HepG2 (cell line): Measurements from ENCODE around the gene CSNK1D. TPM values are rescaled to one million over a fixed set of nuclear protein-coding genes. Genes with fewer than 3 reads are reported as not detected.

ENCODE experiments used
- CBX5 ChIP-seq: sonication (generic); formaldehyde crosslinking; IDR thresholded peaks from 2 replicates; pipeline ENCODE4 v1.4.0; 2020; ENCODE audit warnings: missing genetic modification reagents, borderline replicate concordance
- CEBPB ChIP-seq: IDR thresholded peaks from 2 replicates; pipeline ENCODE4 v1.6.1; 2011; ENCODE audit warnings: low read depth, low read length, improper control_type of control experiment, borderline replicate concordance
- CENPT ChIP-seq: sonication (generic); formaldehyde crosslinking; IDR thresholded peaks from 2 replicates; pipeline ENCODE4 v1.8.0; 2022; ENCODE audit warnings: low read depth, mild to moderate bottlenecking, moderate library complexity, missing genetic modification reagents
- GLI4 ChIP-seq: sonication (generic); formaldehyde crosslinking; IDR thresholded peaks from 2 replicates; pipeline ENCODE4 v1.5.1; 2020; ENCODE audit warnings: missing genetic modification reagents, mild to moderate bottlenecking, moderate library complexity, borderline replicate concordance
- HMG20B ChIP-seq: conservative IDR thresholded peaks from 2 replicates; pipeline ENCODE4 v1.6.1; 2016; ENCODE audit warnings: missing genetic modification reagents, missing compliant biosample characterization
- PHB2 ChIP-seq: fragments of 450-650 bp; IDR thresholded peaks from 2 replicates; pipeline ENCODE4 v1.6.1; 2018; ENCODE audit not compliant: partially characterized antibody
- PHF8 ChIP-seq: sonication (generic); formaldehyde crosslinking; IDR thresholded peaks from 2 replicates; pipeline ENCODE4 v1.5.0; 2020; ENCODE audit warnings: missing genetic modification reagents
- SCMH1 ChIP-seq: sonication (generic); formaldehyde crosslinking; IDR thresholded peaks from 2 replicates; pipeline ENCODE4 v1.9.0; 2021; ENCODE audit warnings: missing genetic modification reagents, mild to moderate bottlenecking, borderline replicate concordance
- SMARCC2 ChIP-seq: fragments of 450-650 bp; IDR thresholded peaks from 2 replicates; pipeline ENCODE4 v1.6.1; 2017; ENCODE audit warnings: antibody characterized with exemption, mild to moderate bottlenecking
- THAP11 ChIP-seq: IDR thresholded peaks from 2 replicates; pipeline ENCODE4 v1.6.1; 2016; ENCODE audit warnings: missing biosample characterization, missing genetic modification reagents
- THYN1 ChIP-seq: sonication (generic); formaldehyde crosslinking; IDR thresholded peaks from 2 replicates; pipeline ENCODE4 v1.8.1; 2023; ENCODE audit warnings: low read depth, mild to moderate bottlenecking, moderate library complexity, missing genetic modification reagents, borderline replicate concordance
- ZFP41 ChIP-seq: sonication (generic); formaldehyde crosslinking; IDR thresholded peaks from 2 replicates; pipeline ENCODE4 v1.4.0; 2020; ENCODE audit warnings: mild to moderate bottlenecking, missing genetic modification reagents, borderline replicate concordance
- ZNF10 ChIP-seq: sonication (generic); formaldehyde crosslinking; IDR thresholded peaks from 2 replicates; pipeline ENCODE4 v1.4.0; 2020; ENCODE audit warnings: mild to moderate bottlenecking, low read depth, missing genetic modification reagents, borderline replicate concordance
- ZNF33A ChIP-seq: sonication (generic); formaldehyde crosslinking; IDR thresholded peaks from 2 replicates; pipeline ENCODE4 v1.5.1; 2020; ENCODE audit warnings: missing genetic modification reagents, mild to moderate bottlenecking, moderate library complexity, borderline replicate concordance
- ZNF460 ChIP-seq: sonication (generic); formaldehyde crosslinking; IDR thresholded peaks from 2 replicates; pipeline ENCODE4 v1.5.1; 2020; ENCODE audit warnings: missing genetic modification reagents, mild to moderate bottlenecking, borderline replicate concordance
- ZNF503 ChIP-seq: sonication (generic); formaldehyde crosslinking; IDR thresholded peaks from 2 replicates; pipeline ENCODE4 v1.4.0; 2020; ENCODE audit warnings: missing genetic modification reagents
- ZNF563 ChIP-seq: sonication (generic); formaldehyde crosslinking; IDR thresholded peaks from 2 replicates; pipeline ENCODE4 v1.8.0; 2022; ENCODE audit warnings: mild to moderate bottlenecking, moderate library complexity, missing genetic modification reagents
- ZNF788 ChIP-seq: sonication (generic); formaldehyde crosslinking; IDR thresholded peaks from 2 replicates; pipeline ENCODE4 v1.5.0; 2020; ENCODE audit warnings: mild to moderate bottlenecking, missing genetic modification reagents, borderline replicate concordance
- polyA plus RNA-seq, 8 experiments: library from polyadenylated mRNA; depleted of rRNA in 3 of 8; stranded (reverse) in 7 of 8; unstranded in 1 of 8; fragments of >200 nt; fragmentation: Illumina TruSeq in 4 of 8; extraction: Trizol in 4 of 8; gene quantifications; 2 replicates each; pipeline versions ENCODE4 v1.2.1 to v1.2.3, GENCODE V29; 2011 to 2016; ENCODE audit warnings: low read depth in 4 of 8, missing spikeins in 1 of 8, mixed read lengths in 1 of 8; ENCODE audit not compliant: insufficient read depth in 1 of 8
- total RNA-seq, 5 experiments: library from RNA; depleted of rRNA; stranded (reverse); fragments of >200 nt; fragmentation: Illumina TruSeq; extraction: Trizol; gene quantifications; 2 replicates each; pipeline ENCODE4 v1.2.3, GENCODE V29; 2016; ENCODE audit warnings: low read depth in 1 of 5
- TF ChIP-seq, protein P1 (sequence below): sonication (generic); formaldehyde crosslinking; IDR thresholded peaks from 2 replicates; pipeline ENCODE4 v1.9.0; 2022; ENCODE audit warnings: low read depth, missing genetic modification reagents
- TF ChIP-seq, protein P2 (sequence below): sonication (generic); formaldehyde crosslinking; IDR thresholded peaks from 2 replicates; pipeline ENCODE4 v1.4.0; 2020; ENCODE audit warnings: missing genetic modification reagents
- TF ChIP-seq, protein P3 (sequence below): sonication (generic); formaldehyde crosslinking; IDR thresholded peaks from 2 replicates; pipeline ENCODE4 v1.4.0; 2020; ENCODE audit warnings: missing genetic modification reagents, low read depth, mild to moderate bottlenecking, borderline replicate concordance

Gene CSNK1D
- total and polyA plus RNA-seq, 2 of the 13 experiments (the other 11 are each of a cell fraction or from before 2014, with no cell fraction given) = 31.5 to 128 TPM

GRCh38 chr17:82228278-82228841 lies 45.1 kb downstream of the CSNK1D start (continued):
- TF ChIP-seq, protein P1, sequence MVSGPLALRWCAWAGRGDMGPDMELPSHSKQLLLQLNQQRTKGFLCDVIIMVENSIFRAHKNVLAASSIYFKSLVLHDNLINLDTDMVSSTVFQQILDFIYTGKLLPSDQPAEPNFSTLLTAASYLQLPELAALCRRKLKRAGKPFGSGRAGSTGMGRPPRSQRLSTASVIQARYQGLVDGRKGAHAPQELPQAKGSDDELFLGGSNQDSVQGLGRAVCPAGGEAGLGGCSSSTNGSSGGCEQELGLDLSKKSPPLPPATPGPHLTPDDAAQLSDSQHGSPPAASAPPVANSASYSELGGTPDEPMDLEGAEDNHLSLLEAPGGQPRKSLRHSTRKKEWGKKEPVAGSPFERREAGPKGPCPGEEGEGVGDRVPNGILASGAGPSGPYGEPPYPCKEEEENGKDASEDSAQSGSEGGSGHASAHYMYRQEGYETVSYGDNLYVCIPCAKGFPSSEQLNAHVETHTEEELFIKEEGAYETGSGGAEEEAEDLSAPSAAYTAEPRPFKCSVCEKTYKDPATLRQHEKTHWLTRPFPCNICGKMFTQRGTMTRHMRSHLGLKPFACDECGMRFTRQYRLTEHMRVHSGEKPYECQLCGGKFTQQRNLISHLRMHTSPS (CRISPR knock-in tag) = no peak
- no peak for TF ChIP-seq PHB2
- TF ChIP-seq CBX5 (CRISPR knock-in tag) = peak; percentile 42
- TF ChIP-seq THYN1 (CRISPR knock-in tag) = no peak
- TF ChIP-seq ZNF10 (CRISPR knock-in tag) = no peak
- TF ChIP-seq, protein P2, sequence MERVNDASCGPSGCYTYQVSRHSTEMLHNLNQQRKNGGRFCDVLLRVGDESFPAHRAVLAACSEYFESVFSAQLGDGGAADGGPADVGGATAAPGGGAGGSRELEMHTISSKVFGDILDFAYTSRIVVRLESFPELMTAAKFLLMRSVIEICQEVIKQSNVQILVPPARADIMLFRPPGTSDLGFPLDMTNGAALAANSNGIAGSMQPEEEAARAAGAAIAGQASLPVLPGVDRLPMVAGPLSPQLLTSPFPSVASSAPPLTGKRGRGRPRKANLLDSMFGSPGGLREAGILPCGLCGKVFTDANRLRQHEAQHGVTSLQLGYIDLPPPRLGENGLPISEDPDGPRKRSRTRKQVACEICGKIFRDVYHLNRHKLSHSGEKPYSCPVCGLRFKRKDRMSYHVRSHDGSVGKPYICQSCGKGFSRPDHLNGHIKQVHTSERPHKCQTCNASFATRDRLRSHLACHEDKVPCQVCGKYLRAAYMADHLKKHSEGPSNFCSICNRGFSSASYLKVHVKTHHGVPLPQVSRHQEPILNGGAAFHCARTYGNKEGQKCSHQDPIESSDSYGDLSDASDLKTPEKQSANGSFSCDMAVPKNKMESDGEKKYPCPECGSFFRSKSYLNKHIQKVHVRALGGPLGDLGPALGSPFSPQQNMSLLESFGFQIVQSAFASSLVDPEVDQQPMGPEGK (CRISPR knock-in tag) = no peak
- no peak for TF ChIP-seq CENPT (CRISPR knock-in tag)
- 0 out of 2 replicates have a peak, but pooled peaks have one; percentile 28 for TF ChIP-seq ZNF788
- peak; percentile 73; the same call in 1 of the 2 replicates for TF ChIP-seq PHF8 (CRISPR knock-in tag)
- no peak for TF ChIP-seq ZNF33A (CRISPR knock-in tag)
- peak; percentile 24; the same call in 1 of the 2 replicates for TF ChIP-seq THAP11
- TF ChIP-seq ZNF563 (CRISPR knock-in tag) = peak; percentile 69; the same call in 1 of the 2 replicates
- no peak for TF ChIP-seq SMARCC2
- no peak for TF ChIP-seq GLI4 (CRISPR knock-in tag)
- TF ChIP-seq CEBPB = no peak
- no peak for TF ChIP-seq ZNF460 (CRISPR knock-in tag)
- no peak for TF ChIP-seq SCMH1 (CRISPR knock-in tag)
- TF ChIP-seq HMG20B (CRISPR knock-in tag) = no peak
- no peak for TF ChIP-seq ZFP41 (CRISPR knock-in tag)
- no peak for TF ChIP-seq ZNF503
- TF ChIP-seq, protein P3, sequence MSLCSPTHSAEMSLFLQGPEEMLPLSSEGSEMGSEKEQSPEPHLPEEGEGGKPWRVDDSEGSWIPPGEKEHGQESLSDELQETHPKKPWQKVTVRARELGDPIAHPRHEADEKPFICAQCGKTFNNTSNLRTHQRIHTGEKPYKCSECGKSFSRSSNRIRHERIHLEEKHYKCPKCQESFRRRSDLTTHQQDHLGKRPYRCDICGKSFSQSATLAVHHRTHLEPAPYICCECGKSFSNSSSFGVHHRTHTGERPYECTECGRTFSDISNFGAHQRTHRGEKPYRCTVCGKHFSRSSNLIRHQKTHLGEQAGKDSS (CRISPR knock-in tag) = no peak
